HEK293T (cell line): Measurements from ENCODE around the gene MAPKAPK3.

Experiments used
- CTCF ChIA-PET: fragments of 350-600 bp; formaldehyde crosslinking; extraction: SDS; loops from one replicate; lab custom pipeline; 2021; ENCODE audit warnings: antibody characterized with exemption, inconsistent platforms; lab: Yijun Ruan, JAX
- POLR2A ChIA-PET: fragments of 350-600 bp; formaldehyde crosslinking; extraction: SDS; loops from one replicate; lab custom pipeline; 2020; ENCODE audit warnings: antibody characterized with exemption, inconsistent platforms; lab: Yijun Ruan, JAX
- DNase-seq: peaks from one replicate; pipeline ENCODE4 v3.0.0; 2012; ENCODE audit warnings: mixed read lengths; ENCODE audit errors: extremely low spot score
- ARNT ChIP-seq: fragments of 450-650 bp; IDR thresholded peaks from 2 replicates; pipeline ENCODE4 v1.6.1; 2017; ENCODE audit warnings: mild to moderate bottlenecking
- BHLHE40 ChIP-seq: fragments of 450-650 bp; IDR thresholded peaks from 2 replicates; pipeline ENCODE4 v1.6.1; 2016; ENCODE audit warnings: mild to moderate bottlenecking, moderate library complexity, borderline replicate concordance
- CTBP1 ChIP-seq: fragments of 450-650 bp; IDR thresholded peaks from 2 replicates; pipeline ENCODE4 v1.6.1; 2016; ENCODE audit warnings: borderline replicate concordance
- ELF4 ChIP-seq: fragments of 450-650 bp; IDR thresholded peaks from 2 replicates; pipeline ENCODE4 v1.6.1; 2017; ENCODE audit warnings: antibody characterized with exemption
- FOXA1 ChIP-seq: fragments of 450-650 bp; IDR thresholded peaks from 2 replicates; pipeline ENCODE4 v1.6.1; 2016; ENCODE audit warnings: mild to moderate bottlenecking
- FOXK2 ChIP-seq: fragments of 450-650 bp; IDR thresholded peaks from 2 replicates; pipeline ENCODE4 v1.6.1; 2016; ENCODE audit warnings: mild to moderate bottlenecking
- FOXM1 ChIP-seq: fragments of 450-650 bp; IDR thresholded peaks from 2 replicates; pipeline ENCODE4 v1.6.1; 2017; ENCODE audit warnings: mild to moderate bottlenecking, borderline replicate concordance
- HDGF ChIP-seq: fragments of 450-650 bp; IDR thresholded peaks from 2 replicates; pipeline ENCODE4 v1.6.1; 2017; ENCODE audit warnings: antibody characterized with exemption, borderline replicate concordance
- L3MBTL2 ChIP-seq: fragments of 450-650 bp; conservative IDR thresholded peaks from 2 replicates; pipeline ENCODE4 v1.6.1; 2016; ENCODE audit warnings: mild to moderate bottlenecking
- LEF1 ChIP-seq: fragments of 450-650 bp; IDR thresholded peaks from 2 replicates; pipeline ENCODE4 v1.6.1; 2017; ENCODE audit warnings: mild to moderate bottlenecking, borderline replicate concordance
- NFRKB ChIP-seq: fragments of 450-650 bp; IDR thresholded peaks from 2 replicates; pipeline ENCODE4 v1.6.1; 2016; ENCODE audit warnings: mild to moderate bottlenecking, moderate library complexity
- SP1 ChIP-seq: fragments of 450-650 bp; IDR thresholded peaks from 2 replicates; pipeline ENCODE4 v1.6.1; 2017
- SUZ12 ChIP-seq: fragments of 450-650 bp; IDR thresholded peaks from 2 replicates; pipeline ENCODE4 v1.6.1; 2016; ENCODE audit warnings: mild to moderate bottlenecking
- TARDBP ChIP-seq: fragments of 450-650 bp; IDR thresholded peaks from 2 replicates; pipeline ENCODE4 v1.6.1; 2016
- ZNF384 ChIP-seq: fragments of 450-650 bp; IDR thresholded peaks from 2 replicates; pipeline ENCODE4 v1.6.1; 2016
- TF ChIP-seq, protein P1 (sequence below): fragments of 450-650 bp; IDR thresholded peaks from 2 replicates; pipeline ENCODE4 v1.6.1; 2016

Gene MAPKAPK3

DNA sequence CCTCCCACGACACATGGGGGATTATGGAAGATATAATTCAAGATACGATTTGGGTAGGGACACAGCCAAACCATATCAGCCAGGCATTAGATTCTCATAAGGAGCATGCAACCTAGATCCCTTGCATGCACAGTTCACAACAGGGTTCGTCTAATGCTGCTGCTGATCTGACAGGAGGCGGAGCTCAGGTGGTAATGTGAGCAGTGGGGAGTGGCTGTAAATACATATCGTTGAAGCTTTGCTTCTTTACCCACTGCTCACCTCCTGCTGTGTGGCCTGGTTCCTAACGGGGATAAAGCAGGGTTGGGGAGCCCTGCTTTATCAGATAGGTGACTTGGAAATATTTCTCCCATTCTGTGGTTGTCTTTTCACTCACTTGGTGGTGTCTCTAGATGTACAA, 72.6 kb downstream of the MAPKAPK3 start:
- DNase-seq, result no peak
- ChIA-PET POLR2A (no interaction called here), CTCF (interaction anchor here (0.6 kb wide), 2 partner anchors 69 to 108 kb away, joined by 4 read pairs; no protein-coding TSS in a partner anchor)
- no peak for TF ChIP-seq LEF1
- no peak for TF ChIP-seq ARNT
- no peak for TF ChIP-seq ELF4
- no peak for TF ChIP-seq BHLHE40
- no peak for TF ChIP-seq FOXK2
- TF ChIP-seq CTBP1, result no peak
- no peak for TF ChIP-seq ZNF384
- TF ChIP-seq HDGF, result no peak
- TF ChIP-seq SUZ12, result no peak
- TF ChIP-seq NFRKB, result no peak
- TF ChIP-seq L3MBTL2, result no peak

DNA sequence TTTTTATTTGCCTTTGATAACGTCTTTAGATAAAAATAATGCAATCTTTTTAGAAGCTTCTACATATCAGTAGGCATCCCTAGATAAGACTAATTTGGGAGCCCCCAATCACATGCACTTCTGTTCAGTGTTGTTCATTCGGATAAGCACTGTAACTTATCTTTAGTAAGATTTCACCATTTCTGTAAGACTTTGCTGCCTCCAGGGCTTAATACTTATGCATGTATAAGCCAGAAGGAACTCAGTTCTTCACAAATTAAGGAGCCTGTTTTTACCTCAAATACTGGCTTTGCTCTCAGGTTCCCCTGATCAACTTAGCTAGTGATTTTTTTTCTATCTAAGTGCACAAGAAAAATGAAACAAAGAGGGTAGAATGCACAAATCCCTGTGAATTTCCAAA, 78.1 kb downstream of the MAPKAPK3 start:
- TF ChIP-seq TARDBP (no peak), HDGF (no peak), BHLHE40 (no peak), SUZ12 (no peak), FOXM1 (no peak), ZNF384 (no peak), SP1 (no peak), ARNT (no peak), L3MBTL2 (no peak), FOXA1 (no peak), LEF1 (no peak), FOXK2 (no peak), CTBP1 (no peak), ELF4 (no peak), NFRKB (no peak)
- TF ChIP-seq, protein P1, sequence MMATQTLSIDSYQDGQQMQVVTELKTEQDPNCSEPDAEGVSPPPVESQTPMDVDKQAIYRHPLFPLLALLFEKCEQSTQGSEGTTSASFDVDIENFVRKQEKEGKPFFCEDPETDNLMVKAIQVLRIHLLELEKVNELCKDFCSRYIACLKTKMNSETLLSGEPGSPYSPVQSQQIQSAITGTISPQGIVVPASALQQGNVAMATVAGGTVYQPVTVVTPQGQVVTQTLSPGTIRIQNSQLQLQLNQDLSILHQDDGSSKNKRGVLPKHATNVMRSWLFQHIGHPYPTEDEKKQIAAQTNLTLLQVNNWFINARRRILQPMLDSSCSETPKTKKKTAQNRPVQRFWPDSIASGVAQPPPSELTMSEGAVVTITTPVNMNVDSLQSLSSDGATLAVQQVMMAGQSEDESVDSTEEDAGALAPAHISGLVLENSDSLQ, result no peak
- DNase-seq, result no peak
- ChIA-PET CTCF (interaction anchor here (0.6 kb wide), 1 partner anchor 270 kb away, joined by 6 read pairs; no protein-coding TSS in a partner anchor), POLR2A (no interaction called here)

DNA sequence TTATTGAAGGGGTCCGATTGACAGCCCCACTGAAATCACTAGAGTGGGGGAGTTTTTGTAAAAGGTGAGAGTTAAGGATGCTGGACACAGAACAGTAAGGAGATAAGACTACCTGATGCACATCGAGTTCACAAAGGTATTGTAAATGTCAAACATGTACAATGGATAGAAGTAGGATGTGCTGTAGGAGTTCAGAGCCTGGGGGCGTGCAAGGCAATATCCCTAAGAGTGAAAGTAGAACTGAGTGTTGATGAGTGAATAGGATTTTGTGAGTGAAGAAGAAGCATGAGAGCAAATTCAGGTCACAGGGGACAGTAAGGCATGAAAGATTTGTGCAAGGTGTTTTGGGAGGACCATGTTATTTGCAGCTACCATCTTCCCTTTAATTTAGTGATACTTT, 79.3 kb downstream of the MAPKAPK3 start:
- ChIA-PET CTCF (no interaction called here), POLR2A (no interaction called here)
- TF ChIP-seq FOXM1 (no peak), FOXA1 (no peak), ARNT (no peak), BHLHE40 (no peak), HDGF (no peak), NFRKB (no peak), LEF1 (no peak), TARDBP (no peak), ELF4 (no peak), CTBP1 (no peak), SP1 (no peak), L3MBTL2 (no peak), ZNF384 (no peak), SUZ12 (no peak), FOXK2 (no peak)
- TF ChIP-seq, protein P1, result no peak
- no peak for DNase-seq

DNA sequence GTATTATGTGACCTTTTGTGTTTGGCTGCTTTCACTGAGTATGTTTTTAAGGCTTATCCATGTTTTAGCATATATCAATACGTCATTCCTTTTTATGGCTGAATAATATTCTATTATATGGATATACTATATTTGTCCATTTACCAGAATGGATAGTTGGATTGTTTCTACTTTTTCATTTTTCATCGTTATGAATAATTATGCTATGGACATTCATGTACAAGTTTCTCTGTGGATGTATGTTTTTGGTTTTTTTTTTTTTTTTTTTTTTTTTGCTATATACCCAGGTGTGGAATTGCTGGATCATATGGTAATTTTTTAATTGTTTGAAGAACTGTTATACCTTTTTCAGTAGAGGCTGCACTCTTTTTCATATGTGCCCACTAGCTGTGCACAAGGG, 81.3 kb downstream of the MAPKAPK3 start:
- ChIA-PET POLR2A (no interaction called here), CTCF (no interaction called here)
- TF ChIP-seq NFRKB (no peak), ZNF384 (peak; percentile 79)
- DNase-seq, result no peak
